Breast epithelium (tissue), 4 donors: Measurements from ENCODE around the gene BPI. TPM values are rescaled to one million over a fixed set of nuclear protein-coding genes. Genes with fewer than 3 reads are reported as not detected.

Experiments
- DNase-seq, 2 donors: peaks; one replicate each; pipeline ENCODE4 v3.0.0-alpha.2; 2019; ENCODE audit warnings: low spot score in 2 of 2
- H3K27ac ChIP-seq, 2 donors: fragments of 200-600 bp; sonication (generic) in 1 of 2; one replicate each; pipeline ENCODE4 v1.5.1; 2016 to 2019; ENCODE audit warnings: mild to moderate bottlenecking in 1 of 2
- H3K27me3 ChIP-seq, 2 donors: fragments of 200-600 bp; sonication (generic) in 1 of 2; one replicate each; pipeline versions ENCODE4 v1.5.1 to v1.6.0; 2017 to 2019; ENCODE audit warnings: control low read depth in 1 of 2, mild to moderate bottlenecking in 1 of 2
- H3K36me3 ChIP-seq: fragments of 200-600 bp; one replicate; pipeline ENCODE4 v1.5.1; 2019
- H3K4me1 ChIP-seq, 2 donors: fragments of 200-600 bp; sonication (generic); one replicate each; pipeline ENCODE4 v1.5.1; 2016 to 2019; ENCODE audit warnings: control low read depth in 1 of 2
- H3K4me3 ChIP-seq, 3 donors: fragments of 200-600 bp; sonication (generic); 1 replicate in 2 of 3; 2 replicates in 1 of 3; pipeline ENCODE4 v1.5.1; 2016 to 2019; ENCODE audit warnings: mild to moderate bottlenecking in 3 of 3, moderate library complexity in 2 of 3
- H3K9me3 ChIP-seq, 2 donors: fragments of 200-600 bp; sonication (generic) in 1 of 2; one replicate each; pipeline ENCODE4 v1.5.1; 2016 to 2019; ENCODE audit warnings: control low read depth in 1 of 2
- CTCF ChIP-seq, 3 donors: fragments of 450-650 bp; IDR thresholded peaks; one replicate each; pipeline ENCODE4 v1.5.1; 2016 to 2017; ENCODE audit warnings: antibody characterized with exemption in 3 of 3, mild to moderate bottlenecking in 3 of 3, moderate library complexity in 3 of 3
- POLR2A ChIP-seq: fragments of 450-650 bp; IDR thresholded peaks from one replicate; pipeline ENCODE4 v1.6.1; 2016; ENCODE audit warnings: antibody characterized with exemption, mild to moderate bottlenecking, moderate library complexity
- POLR2AphosphoS5 ChIP-seq, 3 donors: sonication (generic); formaldehyde crosslinking; IDR thresholded peaks; one replicate each; pipeline ENCODE4 v1.6.1; 2017; ENCODE audit warnings: antibody characterized with exemption in 3 of 3
- intact Hi-C: fragments of 100-400 bp; cut with DNase I; formaldehyde crosslinking; loops from one replicate; pipeline ENCODE4 v1.15.1; 2023; ENCODE audit warnings: low total_unique reads
- total RNA-seq, 3 donors: library from RNA; depleted of rRNA; stranded (reverse); fragments of >200 nt; gene quantifications; one replicate each; pipeline ENCODE4 v1.1.0, GENCODE V29; 2016

Gene BPI
- total RNA-seq, 3 donors from 2014 or later: 0.59 TPM; not detected in 2

- no peak for TF ChIP-seq CTCF (IDR thresholded peaks at IDR 0.05)
- Histone ChIP-seq H3K4me3 (no peak overlapping the region), H3K27me3 (no peaks in the 10 kb centered on the region), H3K36me3 (no peaks in the 10 kb centered on the region), H3K4me1 (no peaks in the 10 kb centered on the region), H3K9me3 (no peaks in the 10 kb centered on the region), H3K27ac (peak overlapping the region; percentile 22 to 71)
- intact Hi-C loops: no loop called here
- no peak for DNase-seq
These were observed 32.9 kb upstream of the BPI start for GRCh38 chr20:38270869-38271605.

DNA sequence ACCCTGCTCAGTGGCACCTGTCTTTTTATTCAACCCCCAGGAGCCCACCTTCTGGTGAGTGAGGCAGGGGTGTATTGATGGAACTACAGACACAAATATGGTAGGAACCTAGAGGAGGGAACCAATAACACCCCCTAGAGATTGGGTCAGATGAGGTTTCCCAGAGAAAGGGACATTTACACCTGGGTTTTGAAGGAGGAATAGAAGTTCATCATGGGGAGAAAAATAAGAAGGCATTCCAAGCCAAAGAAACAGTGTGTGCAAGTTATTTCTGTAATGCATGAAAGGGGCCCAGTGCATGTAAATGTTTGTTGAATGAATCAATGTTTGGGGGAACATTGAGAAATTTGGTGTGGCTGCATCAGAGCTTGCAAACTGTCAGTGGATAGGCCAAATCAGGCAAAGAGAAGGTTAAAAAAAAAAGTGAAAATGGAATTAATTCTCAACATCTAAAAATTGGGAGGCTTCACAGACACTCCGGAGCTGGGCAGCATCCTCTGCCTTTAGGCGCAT lies 32.3 kb upstream of the BPI start:
- H3K27me3 ChIP-seq: no peaks in the 10 kb centered on the region

GRCh38 chr20:38272398-38272797 lies 31.6 kb upstream of the BPI start:
- Histone ChIP-seq H3K9me3 (no peaks in the 10 kb centered on the region), H3K27ac (peak overlapping the region in 1 of 2 donors; percentile 38), H3K36me3 (no peaks in the 10 kb centered on the region), H3K4me3 (no peak overlapping the region), H3K27me3 (no peaks in the 10 kb centered on the region), H3K4me1 (no peaks in the 10 kb centered on the region)
- no peak for TF ChIP-seq CTCF (IDR thresholded peaks at IDR 0.05)
- no peak for TF ChIP-seq POLR2A
- TF ChIP-seq POLR2AphosphoS5 (IDR thresholded peaks at IDR 0.05): no peak
- DNase-seq: no peak
- intact Hi-C loops: no loop called here

More for the DNA sequence above, 32.3 kb upstream of the BPI start:
- H3K4me1 ChIP-seq: no peaks in the 10 kb centered on the region
- no peaks in the 10 kb centered on the region for H3K9me3 ChIP-seq
- no peaks in the 10 kb centered on the region for H3K36me3 ChIP-seq
- H3K27ac ChIP-seq: peak overlapping the region in 1 of 2 donors; percentile 71
- no peak for DNase-seq
- intact Hi-C loops: no loop called here
- no peak overlapping the region for H3K4me3 ChIP-seq
- TF ChIP-seq POLR2AphosphoS5 (IDR thresholded peaks at IDR 0.05): no peak
- TF ChIP-seq POLR2A: no peak
- TF ChIP-seq CTCF (IDR thresholded peaks at IDR 0.05): no peak

GRCh38 chr20:38272961-38273360 lies 31.0 kb upstream of the BPI start:
- no peak for DNase-seq
- no peaks in the 10 kb centered on the region for H3K36me3 ChIP-seq
- H3K4me1 ChIP-seq: no peaks in the 10 kb centered on the region
- intact Hi-C loops: no loop called here
- TF ChIP-seq CTCF (IDR thresholded peaks at IDR 0.05): no peak
- no peak for TF ChIP-seq POLR2A
- TF ChIP-seq POLR2AphosphoS5 (IDR thresholded peaks at IDR 0.05): no peak
- no peak overlapping the region for H3K4me3 ChIP-seq
- no peaks in the 10 kb centered on the region for H3K9me3 ChIP-seq
- peak overlapping the region in 1 of 2 donors; percentile 25 for H3K27ac ChIP-seq
- H3K27me3 ChIP-seq: no peaks in the 10 kb centered on the region

GRCh38 chr20:38275815-38276550 lies 28.0 kb upstream of the BPI start:
- no peaks in the 10 kb centered on the region for H3K9me3 ChIP-seq
- no peak overlapping the region for H3K27ac ChIP-seq
- DNase-seq: no peak
- H3K4me3 ChIP-seq: no peak overlapping the region
- no peaks in the 10 kb centered on the region for H3K36me3 ChIP-seq
- intact Hi-C loops: no loop called here
- TF ChIP-seq CTCF (IDR thresholded peaks at IDR 0.05) (no peak), POLR2A (no peak), POLR2AphosphoS5 (IDR thresholded peaks at IDR 0.05) (no peak)
- H3K4me1 ChIP-seq: no peaks in the 10 kb centered on the region
- H3K27me3 ChIP-seq: no peaks in the 10 kb centered on the region
